Measurements from ENCODE around the gene PAGR1.

DNA sequence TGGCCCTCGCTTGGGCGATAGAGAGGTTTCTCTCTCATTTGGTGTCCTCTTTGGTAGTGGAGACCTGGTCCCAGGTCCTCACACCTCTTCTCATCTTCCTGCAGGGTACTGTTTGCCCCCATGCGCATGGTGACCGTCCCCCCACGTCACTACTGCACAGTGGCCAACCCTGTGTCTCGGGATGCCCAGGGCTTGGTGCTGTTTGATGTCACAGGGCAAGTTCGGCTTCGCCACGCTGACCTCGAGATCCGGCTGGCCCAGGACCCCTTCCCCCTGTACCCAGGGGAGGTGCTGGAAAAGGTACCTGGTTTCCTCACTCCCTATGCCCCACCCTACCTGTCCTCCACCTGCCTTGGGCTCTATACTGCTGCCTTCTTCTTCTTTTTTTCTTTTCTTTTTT lies 14.8 kb downstream of the PAGR1 start:
- TF ChIP-seq, protein P1, sequence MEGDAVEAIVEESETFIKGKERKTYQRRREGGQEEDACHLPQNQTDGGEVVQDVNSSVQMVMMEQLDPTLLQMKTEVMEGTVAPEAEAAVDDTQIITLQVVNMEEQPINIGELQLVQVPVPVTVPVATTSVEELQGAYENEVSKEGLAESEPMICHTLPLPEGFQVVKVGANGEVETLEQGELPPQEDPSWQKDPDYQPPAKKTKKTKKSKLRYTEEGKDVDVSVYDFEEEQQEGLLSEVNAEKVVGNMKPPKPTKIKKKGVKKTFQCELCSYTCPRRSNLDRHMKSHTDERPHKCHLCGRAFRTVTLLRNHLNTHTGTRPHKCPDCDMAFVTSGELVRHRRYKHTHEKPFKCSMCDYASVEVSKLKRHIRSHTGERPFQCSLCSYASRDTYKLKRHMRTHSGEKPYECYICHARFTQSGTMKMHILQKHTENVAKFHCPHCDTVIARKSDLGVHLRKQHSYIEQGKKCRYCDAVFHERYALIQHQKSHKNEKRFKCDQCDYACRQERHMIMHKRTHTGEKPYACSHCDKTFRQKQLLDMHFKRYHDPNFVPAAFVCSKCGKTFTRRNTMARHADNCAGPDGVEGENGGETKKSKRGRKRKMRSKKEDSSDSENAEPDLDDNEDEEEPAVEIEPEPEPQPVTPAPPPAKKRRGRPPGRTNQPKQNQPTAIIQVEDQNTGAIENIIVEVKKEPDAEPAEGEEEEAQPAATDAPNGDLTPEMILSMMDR (conservative IDR thresholded peaks at IDR 0.05; ENCODE audit: low read depth, low read length) = no peak
- TF ChIP-seq POLR2A (IDR thresholded peaks at IDR 0.05; ENCODE audit: low read depth, low read length) = no peak
- TF ChIP-seq SMC3 (IDR thresholded peaks at IDR 0.05; ENCODE audit: low read depth, low read length) = no peak
- TF ChIP-seq, protein P2, sequence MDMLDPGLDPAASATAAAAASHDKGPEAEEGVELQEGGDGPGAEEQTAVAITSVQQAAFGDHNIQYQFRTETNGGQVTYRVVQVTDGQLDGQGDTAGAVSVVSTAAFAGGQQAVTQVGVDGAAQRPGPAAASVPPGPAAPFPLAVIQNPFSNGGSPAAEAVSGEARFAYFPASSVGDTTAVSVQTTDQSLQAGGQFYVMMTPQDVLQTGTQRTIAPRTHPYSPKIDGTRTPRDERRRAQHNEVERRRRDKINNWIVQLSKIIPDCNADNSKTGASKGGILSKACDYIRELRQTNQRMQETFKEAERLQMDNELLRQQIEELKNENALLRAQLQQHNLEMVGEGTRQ (IDR thresholded peaks at IDR 0.05; ENCODE audit: low read depth, low read length) = no peak
- no peak for TF ChIP-seq MXI1 (IDR thresholded peaks at IDR 0.05; ENCODE audit: borderline replicate concordance, low read depth, low read length)
- no peak for TF ChIP-seq RAD21 (IDR thresholded peaks at IDR 0.05; ENCODE audit: low read length)
- TF ChIP-seq MAZ (IDR thresholded peaks at IDR 0.05; ENCODE audit: borderline replicate concordance, low read depth, low read length) = no peak
- TF ChIP-seq RCOR1 (IDR thresholded peaks at IDR 0.05; ENCODE audit: insufficient replicate concordance, low read length) = no peak
- TF ChIP-seq FOS (IDR thresholded peaks at IDR 0.05; ENCODE audit: low read depth, low read length) = no peak
- TF ChIP-seq BHLHE40 (IDR thresholded peaks at IDR 0.05; ENCODE audit: low read depth, low read length) = no peak
- no peak for TF ChIP-seq RFX5 (IDR thresholded peaks at IDR 0.05; ENCODE audit: low read depth, low read length)
